A673 (cell line): ENCODE data around the gene ALDOA. TPM values are rescaled to one million over a fixed set of nuclear protein-coding genes. Genes with fewer than 3 reads are reported as not detected.

Experiments used
- BruUV-seq: library from RNA; stranded (reverse); fragments of 400-500 nt; replicated peaks from 2 replicates; lab custom pipeline; 2021; lab: Mats Ljungman, UMichigan
- CTCF ChIA-PET: fragments of 300-600 bp; sonication (Branson Sonifier 250); formaldehyde crosslinking; loops from one replicate; lab custom pipeline; 2022; ENCODE audit warnings: antibody characterized with exemption; lab: Charles Lee
- POLR2A ChIA-PET: fragments of 300-600 bp; sonication (Branson Sonifier 250); formaldehyde crosslinking; loops from one replicate; lab custom pipeline; 2022; ENCODE audit warnings: antibody characterized with exemption; ENCODE audit not compliant: low non-redundant PET; lab: Charles Lee
- DNase-seq: peaks from one replicate; pipeline ENCODE4 v3.0.0-alpha.2; 2015; ENCODE audit warnings: low spot score
- H3K27ac ChIP-seq: fragments of 200-600 bp; sonication (generic); 2 replicates; pipeline ENCODE4 v1.5.1; 2016; ENCODE audit warnings: mixed run types, low read depth, mild to moderate bottlenecking, mixed read lengths, antibody characterized with exemption, low read length; ENCODE audit not compliant: poor library complexity, severe bottlenecking
- H3K27me3 ChIP-seq: fragments of 200-600 bp; sonication (generic); replicated peaks from 2 replicates; pipeline ENCODE4 v1.6.1; 2017; ENCODE audit warnings: mixed run types, low read depth, mild to moderate bottlenecking, mixed read lengths, antibody characterized with exemption, low read length; ENCODE audit not compliant: insufficient read depth, poor library complexity
- H3K36me3 ChIP-seq: fragments of 200-600 bp; sonication (generic); 2 replicates; pipeline ENCODE4 v1.6.1; 2016; ENCODE audit warnings: mixed run types, mild to moderate bottlenecking, mixed read lengths, antibody characterized with exemption, low read length; ENCODE audit not compliant: insufficient read depth, poor library complexity, severe bottlenecking
- H3K4me1 ChIP-seq: fragments of 200-600 bp; sonication (generic); 2 replicates; pipeline ENCODE4 v1.6.1; 2017; ENCODE audit warnings: mixed run types, mild to moderate bottlenecking, mixed read lengths, antibody characterized with exemption, low read length; ENCODE audit not compliant: insufficient read depth, poor library complexity, severe bottlenecking
- H3K4me3 ChIP-seq: fragments of 200-600 bp; sonication (generic); 2 replicates; pipeline ENCODE4 v1.5.1; 2016; ENCODE audit warnings: low read depth, mixed run types, mild to moderate bottlenecking, mixed read lengths, low read length; ENCODE audit not compliant: poor library complexity, severe bottlenecking
- H3K9me3 ChIP-seq: fragments of 200-600 bp; sonication (generic); 2 replicates; pipeline ENCODE4 v1.6.1; 2016; ENCODE audit warnings: mixed run types, low read depth, mild to moderate bottlenecking, mixed read lengths, antibody characterized with exemption, low read length; ENCODE audit not compliant: poor library complexity, severe bottlenecking
- CTCF ChIP-seq: fragments of 300-800, 200-600 bp; sonication (generic); conservative IDR thresholded peaks from 2 replicates; pipeline ENCODE4 v1.5.1; 2017; ENCODE audit warnings: low read depth, mild to moderate bottlenecking, antibody characterized with exemption, low read length, moderate library complexity, mixed read lengths
- EZH2 ChIP-seq: fragments of 200-600 bp; sonication (generic); IDR thresholded peaks from 2 replicates; pipeline ENCODE4 v1.6.1; 2017; ENCODE audit warnings: borderline replicate concordance, low read depth, mild to moderate bottlenecking, mixed read lengths, antibody characterized with exemption, low read length; ENCODE audit not compliant: poor library complexity, severe bottlenecking
- intact Hi-C: fragments of 100-400 bp; cut with micrococcal nuclease; formaldehyde crosslinking; loops from one replicate; pipeline ENCODE4 v1.10.0; 2022; ENCODE audit not compliant: unreplicated experiment
- total RNA-seq: library from RNA; stranded (reverse); gene quantifications from 2 replicates; pipeline ENCODE4 v1.2.3, GENCODE V29; 2021

The ALDOA gene
- total RNA-seq, 1 experiment from 2014 or later: 1,729 TPM

DNA sequence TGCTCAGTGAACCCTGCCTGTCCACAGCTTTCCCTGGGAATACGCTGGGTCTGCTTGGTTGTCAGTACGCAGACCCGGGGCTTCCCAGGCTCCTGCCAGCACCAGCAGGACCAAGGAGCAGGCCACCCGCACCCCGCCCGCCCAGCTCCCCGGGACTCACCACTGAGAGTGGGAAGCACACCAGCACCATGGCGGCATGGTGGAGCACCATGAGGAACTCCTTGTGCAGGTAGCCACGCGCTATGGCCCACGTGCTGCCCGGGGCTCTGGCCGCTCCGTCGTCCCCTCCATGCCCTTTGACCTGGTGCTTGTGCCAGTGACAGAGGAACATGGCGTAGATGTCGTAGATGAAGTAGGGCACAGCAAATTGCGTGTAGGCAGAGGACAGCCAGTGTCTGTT lies 39.1 kb upstream of the ALDOA start:
- Histone ChIP-seq H3K36me3 (no peaks in the 10 kb centered on the region), H3K4me3 (no peak overlapping the region), H3K27me3 (no peaks in the 10 kb centered on the region), H3K9me3 (no peaks in the 10 kb centered on the region), H3K4me1 (no peaks in the 10 kb centered on the region), H3K27ac (no peak overlapping the region)
- intact Hi-C loops: no loop called here
- CTCF ChIA-PET: no interaction called here
- no peak for DNase-seq
- POLR2A ChIA-PET: no interaction called here
- no peak for TF ChIP-seq EZH2
- TF ChIP-seq CTCF: no peak
- no TSS peak for BruUV-seq

DNA sequence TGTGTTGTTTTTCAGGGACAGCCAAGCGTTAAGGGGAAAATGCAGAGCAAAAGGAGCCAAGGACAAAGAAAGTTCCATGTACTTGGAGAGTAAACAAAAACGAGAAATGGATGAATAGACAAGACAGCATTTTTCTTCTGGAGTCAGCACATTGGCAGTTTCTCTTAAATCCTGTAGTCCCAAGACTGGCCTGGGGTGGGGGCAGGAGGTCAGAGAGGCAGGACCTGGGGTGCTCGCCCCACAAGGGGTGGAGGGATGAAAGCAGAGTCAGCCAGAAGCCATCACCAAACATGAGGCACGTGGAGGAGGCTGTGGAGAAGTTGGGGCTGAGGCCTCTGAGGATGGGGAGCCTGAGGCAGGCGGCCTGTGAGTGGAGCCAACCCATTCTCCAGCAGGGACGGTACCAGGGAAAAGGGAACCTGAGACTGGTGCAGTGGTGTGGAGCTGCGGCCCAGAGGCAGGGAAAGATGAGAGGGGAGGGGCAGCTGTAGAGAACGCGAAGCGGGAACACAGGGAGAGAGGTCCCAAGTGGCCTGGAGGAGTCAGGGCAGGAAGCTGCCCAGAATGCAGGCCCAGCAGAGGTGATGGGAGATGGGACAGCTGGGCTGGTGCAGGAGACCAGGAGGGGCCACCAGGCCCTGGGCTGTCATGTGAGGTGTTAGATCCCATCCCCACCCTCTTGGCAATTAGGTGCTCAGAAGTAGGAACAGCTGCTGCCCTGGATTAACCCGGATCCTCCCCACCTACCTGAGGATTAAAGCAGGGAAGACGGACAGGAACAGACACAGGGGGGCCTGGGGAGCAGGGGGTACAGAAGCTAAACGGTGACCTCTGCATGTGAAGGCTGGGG lies 37.7 kb upstream of the ALDOA start:
- intact Hi-C loops: no loop called here
- no TSS peak for BruUV-seq
- no peaks in the 10 kb centered on the region for H3K27me3 ChIP-seq
- no peaks in the 10 kb centered on the region for H3K9me3 ChIP-seq
- H3K4me1 ChIP-seq: no peaks in the 10 kb centered on the region
- no peak for TF ChIP-seq EZH2
- no peak for TF ChIP-seq CTCF
- no peak overlapping the region for H3K27ac ChIP-seq
- ChIA-PET CTCF (no interaction called here), POLR2A (interaction anchor here (0.6 kb wide), 1 partner anchor 326 kb away, joined by 3 read pairs; no protein-coding TSS in a partner anchor)
- H3K4me3 ChIP-seq: no peak overlapping the region
- H3K36me3 ChIP-seq: no peaks in the 10 kb centered on the region
- DNase-seq: no peak

- Histone ChIP-seq H3K4me1 (no peaks in the 10 kb centered on the region), H3K27me3 (no peaks in the 10 kb centered on the region), H3K9me3 (no peaks in the 10 kb centered on the region), H3K4me3 (no peak overlapping the region), H3K36me3 (no peaks in the 10 kb centered on the region), H3K27ac (no peak overlapping the region)
- ChIA-PET POLR2A (no interaction called here), CTCF (no interaction called here)
- no peak for DNase-seq
- TF ChIP-seq EZH2 (no peak), CTCF (no peak)
- BruUV-seq: no TSS peak
- intact Hi-C loops: no loop called here
Observed at GRCh38 chr16:30028438-30029076, 37.0 kb upstream of the ALDOA start.
